Measurements from ENCODE around the gene CD109.

The CD109 gene

DNA sequence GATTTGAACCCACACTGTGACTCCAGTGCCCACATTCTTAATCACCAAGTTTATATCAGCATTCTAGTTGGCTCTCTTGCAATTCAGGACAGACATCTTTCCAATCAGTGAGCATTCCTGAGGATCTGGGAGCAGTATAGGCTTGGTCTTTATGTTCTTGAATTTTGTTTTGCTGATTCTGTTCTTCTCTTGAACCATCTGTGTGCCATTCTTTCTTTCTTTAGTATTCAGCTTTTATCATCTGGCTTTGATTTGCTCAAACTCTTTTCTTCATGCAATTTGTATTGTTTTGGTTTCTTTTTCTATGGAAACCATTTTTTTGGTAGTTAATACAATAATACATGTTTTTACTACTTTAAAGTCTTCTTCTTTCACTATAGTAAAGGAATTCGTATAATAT is 162.4 kb downstream of the CD109 start:
- TF ChIP-seq ZNF274 (IDR thresholded peaks at IDR 0.05; ENCODE audit: low read depth, low read length) = no peak
- no peak overlapping the region for H3K4me3 ChIP-seq (ENCODE audit: low read length)

DNA sequence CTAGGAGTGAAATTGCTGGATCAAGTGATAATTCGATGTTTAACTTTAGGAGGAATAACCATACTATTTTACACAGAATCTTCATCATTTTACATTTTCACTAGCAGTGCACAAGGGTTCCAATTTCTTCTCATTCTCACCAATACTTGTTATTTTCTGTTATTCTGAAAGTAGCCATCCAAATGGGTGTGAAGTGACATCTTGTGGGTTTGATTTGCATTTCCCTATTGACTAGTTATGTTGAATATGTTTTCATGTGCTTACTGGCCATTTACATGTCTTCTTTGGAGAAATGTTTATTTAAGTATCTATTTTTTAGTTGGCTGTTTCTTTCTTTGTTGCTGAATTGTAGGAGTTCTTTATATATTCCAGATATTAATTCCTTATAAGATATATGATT is 164.3 kb downstream of the CD109 start:
- TF ChIP-seq ZNF274 (IDR thresholded peaks at IDR 0.05; ENCODE audit: low read depth, low read length) = no peak
- no peak overlapping the region for H3K4me3 ChIP-seq (ENCODE audit: low read length)

- no peak overlapping the region for H3K4me3 ChIP-seq (ENCODE audit: low read length)
- TF ChIP-seq ZNF274 (IDR thresholded peaks at IDR 0.05; ENCODE audit: low read depth, low read length) = no peak
Measured at GRCh38 chr6:73866305-73866704, 170.3 kb downstream of the CD109 start.

GRCh38 chr6:73867411-73867810 is 171.4 kb downstream of the CD109 start:
- H3K4me3 ChIP-seq (ENCODE audit: low read length) = no peak overlapping the region
- no peak for TF ChIP-seq ZNF274 (IDR thresholded peaks at IDR 0.05; ENCODE audit: low read depth, low read length)

- no peak overlapping the region for H3K4me3 ChIP-seq (ENCODE audit: low read length)
- TF ChIP-seq ZNF274 (IDR thresholded peaks at IDR 0.05; ENCODE audit: low read depth, low read length) = no peak
Measured at GRCh38 chr6:73870907-73871306, 174.9 kb downstream of the CD109 start.

- TF ChIP-seq ZNF274 (IDR thresholded peaks at IDR 0.05; ENCODE audit: low read depth, low read length) = no peak
- no peak overlapping the region for H3K4me3 ChIP-seq (ENCODE audit: low read length)
Measured at GRCh38 chr6:73873081-73873480, 177.1 kb downstream of the CD109 start.
